Measurements from ENCODE around the gene SV2B.

SV2B gene

DNA sequence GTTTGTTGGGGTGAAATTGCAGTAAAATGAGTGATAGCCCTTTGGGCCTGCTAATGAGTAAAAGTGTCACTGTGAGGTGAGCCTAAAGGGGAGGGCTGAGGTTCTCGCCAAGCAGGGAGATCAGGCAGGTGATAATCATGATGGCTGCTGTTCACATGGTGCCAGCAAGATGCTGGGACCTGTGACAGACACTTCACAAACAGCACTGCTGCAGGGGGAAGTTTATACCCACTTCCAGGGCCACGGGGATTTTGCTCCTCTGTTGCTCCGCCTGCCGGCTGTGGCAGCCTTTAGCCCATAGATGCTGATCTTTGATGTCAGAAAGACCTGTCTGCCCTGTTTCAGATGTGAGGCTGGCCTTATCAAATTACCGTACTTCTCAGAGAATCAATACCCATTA lies 96.7 kb downstream of the SV2B start:
- DNase-seq: no peak

DNA sequence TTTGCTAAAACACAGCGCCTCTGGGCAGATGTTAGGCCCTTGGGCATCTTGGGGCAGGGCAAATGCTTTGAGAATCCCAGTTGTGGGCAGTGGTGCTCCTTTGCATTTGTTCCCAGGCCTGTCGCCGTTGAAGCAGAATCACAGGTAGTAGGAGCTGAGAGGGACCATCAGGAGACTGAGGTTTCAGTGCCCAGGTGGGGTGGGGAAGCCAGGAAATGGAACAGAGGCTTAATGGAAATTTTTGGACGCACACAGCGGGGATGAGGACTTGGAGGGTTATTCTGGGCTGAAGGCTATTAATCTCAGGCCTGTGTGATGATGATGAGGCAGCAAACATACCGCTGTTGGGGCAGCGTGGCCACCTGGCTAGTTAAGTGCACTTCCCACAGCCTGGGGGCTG lies 99.5 kb downstream of the SV2B start:
- no peak for DNase-seq

DNA sequence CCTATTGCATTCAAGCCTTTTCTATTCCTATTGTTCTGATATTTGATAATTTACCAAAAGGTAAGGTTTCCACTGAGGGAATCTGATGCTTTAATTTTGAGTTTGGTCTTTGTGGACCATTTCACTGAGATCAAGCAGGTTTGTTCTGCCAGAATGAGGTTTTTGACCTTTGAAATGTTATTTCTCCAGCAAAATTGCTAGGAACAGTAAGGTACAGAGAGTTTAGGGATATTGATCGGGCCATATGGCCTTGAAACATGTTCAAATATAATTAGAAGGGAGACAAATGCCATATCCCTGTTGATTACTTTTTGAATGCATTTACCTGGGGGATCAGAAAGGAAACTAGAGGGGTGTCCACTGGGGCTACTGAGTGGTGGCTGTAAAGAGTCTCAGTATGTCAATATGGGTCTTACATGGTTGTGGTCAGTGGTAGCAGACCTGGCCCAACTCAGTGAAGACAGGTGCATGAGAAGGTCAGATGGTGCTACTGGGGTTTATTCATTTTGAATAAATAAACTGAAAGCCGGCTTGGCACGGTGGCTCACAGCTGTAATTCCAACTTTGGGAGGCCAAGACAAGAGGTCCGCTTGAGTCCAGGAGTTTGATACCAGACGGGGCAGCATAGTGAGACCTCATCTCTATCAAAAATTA lies 100.2 kb downstream of the SV2B start:
- no peak for DNase-seq

- DNase-seq: no peak
Measured at GRCh38 chr15:91202510-91203102, 102.5 kb downstream of the SV2B start.

GRCh38 chr15:91203619-91204203 lies 103.7 kb downstream of the SV2B start:
- DNase-seq: no peak

- DNase-seq: no peak
Measured at GRCh38 chr15:91208371-91208770, 108.3 kb downstream of the SV2B start.

GRCh38 chr15:91209318-91209717 lies 109.3 kb downstream of the SV2B start:
- no peak for DNase-seq

- DNase-seq: peak; percentile 80
Measured at GRCh38 chr15:91209726-91210125, 109.7 kb downstream of the SV2B start.

GRCh38 chr15:91214675-91215590 lies 114.9 kb downstream of the SV2B start:
- DNase-seq: no peak

- no peak for DNase-seq
Measured at GRCh38 chr15:91216000-91216399, 115.9 kb downstream of the SV2B start.

DNA sequence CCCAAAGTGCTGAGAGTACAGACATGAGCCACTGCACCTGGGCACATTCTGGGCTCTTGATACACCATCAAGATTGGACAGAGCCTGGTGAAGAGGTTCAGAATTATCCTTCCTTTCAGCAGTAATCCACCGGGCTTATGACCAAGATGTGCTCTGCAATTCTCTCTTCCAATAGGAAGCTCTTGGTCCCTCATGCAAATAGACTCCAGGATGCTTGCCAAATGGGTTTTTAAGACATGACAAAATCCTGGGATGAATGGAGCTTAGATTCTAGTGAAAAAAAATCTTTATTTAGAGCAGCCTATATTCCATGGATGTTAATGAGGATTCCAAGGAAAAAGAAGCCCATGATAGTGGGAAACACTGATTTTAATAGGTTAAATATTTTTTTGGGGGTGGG lies 119.1 kb downstream of the SV2B start:
- no peak for DNase-seq

DNA sequence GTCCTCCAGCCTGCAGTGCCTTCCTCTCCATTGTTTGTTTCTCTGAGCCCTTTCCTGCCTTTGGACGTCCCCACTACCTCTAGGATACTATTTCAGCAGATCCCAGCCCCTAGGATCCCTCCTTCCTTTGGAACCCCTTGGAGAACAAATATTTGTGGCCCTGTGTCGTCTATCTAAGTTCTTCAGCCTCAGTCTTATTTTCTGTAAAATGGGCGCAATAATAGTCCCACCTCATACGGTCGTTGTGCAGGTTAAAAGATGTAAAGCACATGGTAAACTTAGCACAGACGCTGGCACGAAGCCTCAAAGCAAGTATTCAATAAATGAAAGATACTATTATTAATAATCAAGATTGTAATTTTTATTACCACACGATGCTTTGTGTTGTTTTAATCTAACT lies 122.0 kb downstream of the SV2B start:
- DNase-seq: no peak

- DNase-seq: peak; percentile 45
Measured at GRCh38 chr15:91223863-91224262, 123.8 kb downstream of the SV2B start.

GRCh38 chr15:91224755-91225380 lies 124.8 kb downstream of the SV2B start:
- peak; percentile 49 for DNase-seq

- DNase-seq: no peak
Measured at GRCh38 chr15:91225741-91226140, 125.7 kb downstream of the SV2B start.

GRCh38 chr15:91227117-91227516 lies 127.1 kb downstream of the SV2B start:
- DNase-seq: no peak

GRCh38 chr15:91227766-91228165 lies 127.7 kb downstream of the SV2B start:
- no peak for DNase-seq

- no peak for DNase-seq
Measured at GRCh38 chr15:91228383-91228782, 128.3 kb downstream of the SV2B start.

DNA sequence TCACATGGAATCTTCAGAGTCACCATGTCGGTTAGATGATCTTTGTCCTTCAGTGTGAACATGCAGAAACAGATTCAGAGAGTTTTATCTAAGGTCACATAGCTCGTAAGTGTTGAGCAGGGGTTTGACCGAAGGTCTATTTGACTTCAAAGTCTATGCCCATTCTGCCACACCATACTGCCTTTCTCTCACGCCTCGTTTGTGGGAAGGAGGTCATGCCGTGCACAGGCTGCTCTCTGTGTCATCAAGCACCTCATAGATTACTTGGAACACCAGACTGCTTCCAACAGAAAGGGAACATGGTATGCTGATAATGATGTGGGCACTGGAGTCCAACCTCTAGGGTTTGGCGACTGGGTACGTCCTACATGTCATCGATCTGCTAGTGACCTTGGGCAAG lies 128.8 kb downstream of the SV2B start:
- DNase-seq: no peak

DNA sequence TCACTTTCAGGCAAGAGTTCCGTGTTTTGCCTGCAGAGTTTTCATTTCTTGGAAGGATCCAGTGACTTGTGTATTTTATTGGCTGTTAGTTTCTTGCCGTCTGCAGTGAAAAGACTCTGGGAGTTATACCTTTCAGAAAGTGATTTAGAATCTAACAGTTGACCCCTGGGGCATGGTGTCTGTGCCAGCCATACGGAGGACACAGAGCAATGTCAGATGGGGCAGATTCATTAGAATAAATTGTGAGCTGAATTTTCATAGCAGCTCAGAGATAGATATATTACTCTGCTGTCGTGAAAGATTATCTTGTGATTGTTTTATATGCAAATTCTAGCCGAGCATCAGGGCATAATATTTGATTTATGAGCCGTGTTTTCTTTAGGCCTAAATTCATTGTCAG lies 131.6 kb downstream of the SV2B start:
- no peak for DNase-seq

GRCh38 chr15:91234759-91235158 lies 134.7 kb downstream of the SV2B start:
- no peak for DNase-seq

DNA sequence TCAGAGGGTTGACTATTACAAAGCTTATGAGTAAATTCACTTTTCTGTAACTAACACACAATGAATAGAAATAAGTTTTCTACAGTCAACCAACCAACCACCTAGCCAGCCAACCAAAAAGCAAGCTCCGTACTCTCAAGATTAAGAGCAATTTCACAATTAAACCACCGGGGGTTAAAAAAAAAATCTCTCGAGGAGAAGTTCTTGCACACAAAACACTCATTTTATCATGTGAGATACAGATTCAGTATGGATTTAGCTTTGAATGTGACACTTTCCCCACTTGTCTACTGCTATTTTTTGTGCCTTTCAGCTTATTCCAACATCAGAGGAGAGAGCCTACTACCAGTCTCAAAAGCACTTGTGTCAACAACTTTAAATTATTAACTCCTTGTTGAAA lies 135.3 kb downstream of the SV2B start:
- no peak for DNase-seq

GRCh38 chr15:91237445-91237844 lies 137.4 kb downstream of the SV2B start:
- no peak for DNase-seq

All from COR-L47 (cell line).